ENCODE measurements around the gene SSMEM1. TPM values are rescaled to one million over a fixed set of nuclear protein-coding genes. Genes with fewer than 3 reads are reported as not detected.

SSMEM1 gene
- total RNA-seq, 1 experiment from 2014 or later: not detected

GRCh38 chr7:130227883-130228575 is 20.4 kb downstream of the SSMEM1 start:
- H3K36me3 Mint-ChIP-seq (ENCODE audit: insufficient read depth in 1 of 3, low read depth in 3 of 3): peaks cover 0 to 20% (median 2%) of the 10 kb centered on the region in 3 experiments; a peak in 4 of 7 replicates
- Histone ChIP-seq H3K79me1 (ENCODE audit: insufficient read depth, low read depth, low read length, poor library complexity, severe bottlenecking) (no peaks in the 10 kb centered on the region), H2AK5ac (ENCODE audit: insufficient read length, low read length) (no peak overlapping the region), H4K8ac (replicated peaks; ENCODE audit: insufficient read length, low read depth, low read length) (no peak overlapping the region), H3K27me3 (ENCODE audit: insufficient read depth, low read length) (no peaks in the 10 kb centered on the region), H3K23me2 (ENCODE audit: insufficient read length, low read depth, low read length, poor library complexity, severe bottlenecking) (no peaks in the 10 kb centered on the region), H3K18ac (ENCODE audit: insufficient read length, low read depth, low read length) (no peak overlapping the region), H3K4me2 (ENCODE audit: insufficient read depth, insufficient read length, low read length) (no peak overlapping the region), H3K14ac (ENCODE audit: insufficient read depth, low read length) (no peak overlapping the region), H4K5ac (ENCODE audit: insufficient read length, low read depth, low read length) (no peak overlapping the region), H4K20me1 (ENCODE audit: control insufficient read depth, insufficient read depth, insufficient read length) (no peaks in the 10 kb centered on the region), H3K4me1 (ENCODE audit: insufficient read depth, low read length) (no peaks in the 10 kb centered on the region), H2BK15ac (ENCODE audit: low read depth, low read length) (no peak overlapping the region), H3K79me2 (ENCODE audit: insufficient read depth, low read length) (no peaks in the 10 kb centered on the region), H2AFZ (ENCODE audit: low read length) (no peak overlapping the region), H3K27ac (ENCODE audit: insufficient read length, low read depth, low read length) (no peak overlapping the region), H2BK120ac (ENCODE audit: low read depth, low read length, poor library complexity, severe bottlenecking) (no peak overlapping the region), H3K56ac (ENCODE audit: insufficient read length, low read depth, low read length) (no peak overlapping the region), H3K4ac (ENCODE audit: low read depth, low read length) (no peak overlapping the region), H4K91ac (ENCODE audit: insufficient read length, low read depth, low read length) (no peak overlapping the region), H3T11ph (ENCODE audit: low read length) (no peak overlapping the region), H3K9me3 (ENCODE audit: control insufficient read depth, low read depth, low read length) (no peaks in the 10 kb centered on the region), H2BK5ac (ENCODE audit: insufficient read length, low read length) (no peak overlapping the region), H2BK20ac (ENCODE audit: low read depth, low read length, poor library complexity, severe bottlenecking) (no peak overlapping the region), H2BK12ac (ENCODE audit: insufficient read length, low read depth, low read length) (no peak overlapping the region), H3K9ac (ENCODE audit: extremely low read depth, insufficient read length, low read length) (no peak overlapping the region), H3K23ac (ENCODE audit: insufficient read length, low read depth, low read length) (no peak overlapping the region)
- TF ChIP-seq CTCF (conservative IDR thresholded peaks at IDR 0.05): no peak
- peak overlapping the region in 1 of 2 experiments; percentile 4; a peak in 1 of 5 replicates for H3K4me3 Mint-ChIP-seq
- H3K27ac Mint-ChIP-seq: no peak overlapping the region
- no peak for DNase-seq
- WGBS (ENCODE audit: extremely low coverage, insufficient read length, low lambda C conversion rate): no CpG with 5 or more reads among the region's 1 CpG
- H3K27me3 Mint-ChIP-seq (ENCODE audit: low read depth): peaks cover 8% of the 10 kb centered on the region
- peaks cover 3 to 5% of the 10 kb centered on the region in 2 experiments; a peak in 4 of 5 replicates for H3K9me3 Mint-ChIP-seq
- peaks cover 18 to 21% of the 10 kb centered on the region in 2 experiments for H3K4me1 Mint-ChIP-seq
